K562 (cell line): ENCODE results near the gene ORC2. TPM values are rescaled to one million over a fixed set of nuclear protein-coding genes. Genes with fewer than 3 reads are reported as not detected.

Experiments
- BACH1 ChIP-seq: fragments of 200-800 bp; sonication (Bioruptor generic); IDR thresholded peaks from 2 replicates; pipeline ENCODE4 v1.6.1; 2016; ENCODE audit warnings: missing genetic modification characterization, missing compliant biosample characterization
- CHD1 ChIP-seq: fragments of 200-600 bp; sonication (generic); IDR thresholded peaks from one replicate; pipeline ENCODE4 v1.6.1; 2012; ENCODE audit warnings: mild to moderate bottlenecking, moderate library complexity, low read length, inconsistent platforms
- EP400 ChIP-seq: fragments of 450-650 bp; IDR thresholded peaks from 2 replicates; pipeline ENCODE4 v1.6.1; 2017; ENCODE audit warnings: antibody characterized with exemption, mild to moderate bottlenecking, moderate library complexity
- HMGXB4 ChIP-seq: sonication (generic); formaldehyde crosslinking; IDR thresholded peaks from 2 replicates; pipeline ENCODE4 v1.8.1; 2023; ENCODE audit warnings: mild to moderate bottlenecking, missing genetic modification reagents
- MAFG ChIP-seq: fragments of 450-650 bp; conservative IDR thresholded peaks from 2 replicates; pipeline ENCODE4 v1.6.1; 2016; ENCODE audit warnings: missing genetic modification characterization, missing compliant biosample characterization
- NCOA4 ChIP-seq: fragments of 450-650 bp; IDR thresholded peaks from 2 replicates; pipeline ENCODE4 v1.6.1; 2018; ENCODE audit warnings: mild to moderate bottlenecking; ENCODE audit not compliant: partially characterized antibody
- OTX1 ChIP-seq: fragments of 450-650 bp; formaldehyde crosslinking; IDR thresholded peaks from 2 replicates; pipeline ENCODE4 v1.4.0; 2022; ENCODE audit warnings: mild to moderate bottlenecking
- PREB ChIP-seq: sonication (generic); formaldehyde crosslinking; IDR thresholded peaks from 2 replicates; pipeline ENCODE4 v1.8.1; 2023; ENCODE audit warnings: mild to moderate bottlenecking, missing genetic modification reagents
- PTBP1 ChIP-seq: fragments of 200-400 bp; formaldehyde crosslinking; IDR thresholded peaks from 2 replicates; pipeline ENCODE4 v1.6.1; 2017; ENCODE audit warnings: low read depth, low read length
- TFE3 ChIP-seq: fragments of 450-650 bp; formaldehyde crosslinking; IDR thresholded peaks from 2 replicates; pipeline ENCODE4 v1.4.0; 2020; ENCODE audit warnings: mild to moderate bottlenecking, mixed read lengths
- ZNF124 ChIP-seq: sonication (generic); formaldehyde crosslinking; IDR thresholded peaks from 2 replicates; pipeline ENCODE4 v1.8.1; 2022; ENCODE audit warnings: missing genetic modification reagents
- ZNF174 ChIP-seq: fragments of 250-450 bp; sonication (Bioruptor Pico); IDR thresholded peaks from 2 replicates; pipeline ENCODE4 v1.4.0; 2020; ENCODE audit warnings: mild to moderate bottlenecking
- ZNF224 ChIP-seq: sonication (generic); formaldehyde crosslinking; IDR thresholded peaks from 2 replicates; pipeline ENCODE4 v1.8.0; 2022; ENCODE audit warnings: mild to moderate bottlenecking, missing genetic modification reagents
- ZNF436 ChIP-seq: fragments of 250-450, 450-650 bp; sonication (Bioruptor Pico); formaldehyde crosslinking; IDR thresholded peaks from 2 replicates; pipeline ENCODE4 v1.7.0; 2020; ENCODE audit warnings: mild to moderate bottlenecking
- ZNF77 ChIP-seq: fragments of 250-450 bp; sonication (Bioruptor Pico); IDR thresholded peaks from 2 replicates; pipeline ENCODE4 v1.5.0; 2020
- ZZZ3 ChIP-seq: fragments of 450-650 bp; IDR thresholded peaks from 2 replicates; pipeline ENCODE4 v1.6.1; 2016; ENCODE audit warnings: antibody characterized with exemption, mild to moderate bottlenecking, moderate library complexity
- polyA plus RNA-seq, 8 experiments: library from polyadenylated mRNA; depleted of rRNA in 4 of 8; stranded (reverse) in 5 of 8; unstranded in 3 of 8; fragments of >200 nt; fragmentation: Nextera tagmentation in 2 of 8; fragmentation: Illumina TruSeq in 1 of 8; extraction: Ambion mirVana in 2 of 8; extraction: Trizol in 1 of 8; gene quantifications; 2 replicates each; pipeline versions ENCODE4 v1.2.1 to v1.2.3, GENCODE V29; 2011 to 2014; ENCODE audit warnings: inconsistent platforms in 1 of 8, missing spikeins in 1 of 8
- total RNA-seq, 7 experiments: library from RNA; depleted of rRNA in 6 of 7; stranded (reverse); fragments of >200 nt in 6 of 7; fragmentation: Illumina TruSeq in 2 of 7; extraction: Trizol in 2 of 7; gene quantifications; 2 replicates each; pipeline versions ENCODE4 v1.2.1 to v1.2.3, GENCODE V29; 2011 to 2021; ENCODE audit warnings: low replicate concordance in 1 of 7
- TF ChIP-seq, protein P1 (sequence below), 3 experiments: IDR thresholded peaks in 2 of 3; conservative IDR thresholded peaks in 1 of 3; 2 replicates each; pipeline ENCODE4 v1.5.1; 2011 to 2012; ENCODE audit warnings: low read length in 3 of 3, mild to moderate bottlenecking in 3 of 3, control low read depth in 2 of 3, improper control_type of control experiment in 1 of 3, inconsistent platforms in 1 of 3, low read depth in 1 of 3, mixed read lengths in 1 of 3, moderate library complexity in 1 of 3; ENCODE audit not compliant: insufficient read depth in 2 of 3
- TF ChIP-seq, protein P2 (sequence below): fragments of 250-450 bp; sonication (Bioruptor Pico); IDR thresholded peaks from 2 replicates; pipeline ENCODE4 v1.5.0; 2021; ENCODE audit warnings: mild to moderate bottlenecking, moderate library complexity

The ORC2 gene
- total and polyA plus RNA-seq, 9 of the 15 experiments (the other 6 are each of a cell fraction or from before 2014, with no cell fraction given) = 5.6 to 41.1 (median 19.0) TPM

GRCh38 chr2:200963124-200963917 is at the start of gene ORC2 (continued):
- TF ChIP-seq ZZZ3 (no peak), HMGXB4 (CRISPR knock-in tag) (peak; percentile 97), MAFG (tag) (no peak), TFE3 (CRISPR knock-in tag) (no peak), ZNF174 (CRISPR knock-in tag) (no peak), CHD1 (no peak), OTX1 (CRISPR knock-in tag) (no peak), ZNF224 (CRISPR knock-in tag) (no peak), NCOA4 (no peak), ZNF77 (CRISPR knock-in tag) (no peak), EP400 (peak; percentile 91), BACH1 (no peak), ZNF436 (no peak), PREB (CRISPR knock-in tag) (no peak), PTBP1 (no peak), ZNF124 (CRISPR knock-in tag) (no peak)
- TF ChIP-seq, protein P1, sequence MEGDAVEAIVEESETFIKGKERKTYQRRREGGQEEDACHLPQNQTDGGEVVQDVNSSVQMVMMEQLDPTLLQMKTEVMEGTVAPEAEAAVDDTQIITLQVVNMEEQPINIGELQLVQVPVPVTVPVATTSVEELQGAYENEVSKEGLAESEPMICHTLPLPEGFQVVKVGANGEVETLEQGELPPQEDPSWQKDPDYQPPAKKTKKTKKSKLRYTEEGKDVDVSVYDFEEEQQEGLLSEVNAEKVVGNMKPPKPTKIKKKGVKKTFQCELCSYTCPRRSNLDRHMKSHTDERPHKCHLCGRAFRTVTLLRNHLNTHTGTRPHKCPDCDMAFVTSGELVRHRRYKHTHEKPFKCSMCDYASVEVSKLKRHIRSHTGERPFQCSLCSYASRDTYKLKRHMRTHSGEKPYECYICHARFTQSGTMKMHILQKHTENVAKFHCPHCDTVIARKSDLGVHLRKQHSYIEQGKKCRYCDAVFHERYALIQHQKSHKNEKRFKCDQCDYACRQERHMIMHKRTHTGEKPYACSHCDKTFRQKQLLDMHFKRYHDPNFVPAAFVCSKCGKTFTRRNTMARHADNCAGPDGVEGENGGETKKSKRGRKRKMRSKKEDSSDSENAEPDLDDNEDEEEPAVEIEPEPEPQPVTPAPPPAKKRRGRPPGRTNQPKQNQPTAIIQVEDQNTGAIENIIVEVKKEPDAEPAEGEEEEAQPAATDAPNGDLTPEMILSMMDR (IDR thresholded peaks at IDR 0.05 in 2 of 3, conservative IDR thresholded peaks at IDR 0.05 in 1 of 3; ENCODE audit: insufficient read depth in 2 of 3, low read depth in 1 of 3, low read length in 3 of 3) = peak; percentile 73 to 97 (median 77)
- TF ChIP-seq, protein P2, sequence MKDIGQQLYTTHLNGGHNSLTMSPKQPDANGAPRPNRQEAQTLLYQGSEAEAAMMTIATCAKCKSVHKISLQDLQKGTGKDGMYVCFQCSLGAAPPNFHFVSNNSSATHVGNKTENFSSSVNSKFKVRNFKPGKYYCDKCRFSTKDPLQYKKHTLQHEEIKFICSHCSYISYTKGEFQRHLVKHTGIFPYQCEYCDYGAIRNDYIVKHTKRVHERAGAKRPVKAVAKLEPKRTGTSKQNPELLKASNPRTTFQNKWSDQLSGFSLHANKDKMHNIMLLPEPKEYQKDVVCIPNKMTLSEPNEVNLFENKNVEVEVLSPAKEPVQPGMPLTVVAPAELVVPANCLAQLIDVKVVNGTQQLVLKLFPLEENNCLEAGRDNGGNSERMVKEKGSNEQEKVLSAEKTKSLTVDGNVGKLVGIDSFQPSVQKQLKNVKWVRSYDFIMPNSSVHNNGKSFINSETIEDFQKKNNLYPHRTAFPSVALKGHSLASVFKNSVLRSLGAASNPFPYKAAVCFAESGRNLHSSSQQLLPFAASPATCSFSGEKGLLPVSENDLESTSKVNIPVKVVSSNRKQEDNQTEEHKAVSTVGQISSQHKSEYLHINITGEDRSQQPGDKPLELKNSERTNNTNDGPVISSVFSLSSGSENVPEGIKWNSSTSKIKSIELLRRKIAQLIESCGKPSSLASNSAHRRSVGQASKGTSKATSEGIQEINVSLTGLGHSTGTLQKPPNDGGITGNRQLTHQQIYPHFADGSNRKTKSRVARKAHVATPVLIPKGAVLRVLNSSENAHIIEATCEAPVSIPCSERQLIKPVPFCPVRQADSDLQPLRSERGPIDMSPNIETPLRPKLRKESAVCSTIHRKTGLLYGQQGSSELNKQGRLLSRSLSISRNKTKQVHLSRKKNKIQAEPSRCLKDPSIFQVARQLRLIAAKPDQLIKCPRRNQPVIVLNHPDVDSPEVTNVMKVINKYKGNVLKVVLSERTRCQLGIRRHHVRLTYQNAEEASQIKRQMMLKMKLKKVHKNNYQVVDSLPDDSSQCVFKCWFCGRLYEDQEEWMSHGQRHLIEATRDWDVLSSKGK = no peak
